ENCODE measurements around the gene ADAMTS15. TPM values are rescaled to one million over a fixed set of nuclear protein-coding genes. Genes with fewer than 3 reads are reported as not detected.

ADAMTS15 gene
- total and polyA plus RNA-seq, 2 experiments from 2014 or later: 2.2 to 12.9 TPM

- Histone ChIP-seq H3K4me1 (ENCODE audit: low read depth) (no peaks in the 10 kb centered on the region), H3K4me3 (no peak overlapping the region), H3K27me3 (peaks cover 7% of the 10 kb centered on the region), H3K27ac (no peak overlapping the region), H3K36me3 (no peaks in the 10 kb centered on the region), H3K9me3 (ENCODE audit: low read depth) (no peaks in the 10 kb centered on the region)
- TF ChIP-seq CTCF (IDR thresholded peaks at IDR 0.05; ENCODE audit: low read depth, low read length): no peak
- no peak for DNase-seq (ENCODE audit: low read depth in 1 of 2, low spot score in 1 of 2)
Observed at GRCh38 chr11:130408401-130408890, 40.0 kb upstream of the ADAMTS15 start.

GRCh38 chr11:130408901-130409300 lies 39.5 kb upstream of the ADAMTS15 start:
- Histone ChIP-seq H3K36me3 (no peaks in the 10 kb centered on the region), H3K27ac (no peak overlapping the region), H3K4me1 (ENCODE audit: low read depth) (no peaks in the 10 kb centered on the region), H3K27me3 (peaks cover 7% of the 10 kb centered on the region), H3K9me3 (ENCODE audit: low read depth) (no peaks in the 10 kb centered on the region), H3K4me3 (no peak overlapping the region)
- TF ChIP-seq CTCF (IDR thresholded peaks at IDR 0.05; ENCODE audit: low read depth, low read length): no peak
- DNase-seq (ENCODE audit: low read depth in 1 of 2, low spot score in 1 of 2): no peak

- Histone ChIP-seq H3K4me1 (ENCODE audit: low read depth) (no peaks in the 10 kb centered on the region), H3K27ac (no peak overlapping the region), H3K4me3 (no peak overlapping the region), H3K27me3 (peaks cover 7% of the 10 kb centered on the region), H3K36me3 (no peaks in the 10 kb centered on the region), H3K9me3 (ENCODE audit: low read depth) (no peaks in the 10 kb centered on the region)
- no peak for DNase-seq (ENCODE audit: low read depth in 1 of 2, low spot score in 1 of 2)
- TF ChIP-seq CTCF (IDR thresholded peaks at IDR 0.05; ENCODE audit: low read depth, low read length): no peak
Observed at GRCh38 chr11:130409594-130410388, 38.7 kb upstream of the ADAMTS15 start.

- peaks cover 7% of the 10 kb centered on the region for H3K27me3 ChIP-seq
- H3K4me3 ChIP-seq: no peak overlapping the region
- no peak for DNase-seq (ENCODE audit: low read depth in 1 of 2, low spot score in 1 of 2)
- no peak for TF ChIP-seq CTCF (IDR thresholded peaks at IDR 0.05; ENCODE audit: low read depth, low read length)
- no peaks in the 10 kb centered on the region for H3K4me1 ChIP-seq (ENCODE audit: low read depth)
- no peaks in the 10 kb centered on the region for H3K9me3 ChIP-seq (ENCODE audit: low read depth)
- no peak overlapping the region for H3K27ac ChIP-seq
- H3K36me3 ChIP-seq: no peaks in the 10 kb centered on the region
Observed at GRCh38 chr11:130411223-130411622, 37.2 kb upstream of the ADAMTS15 start.

- H3K36me3 ChIP-seq: no peaks in the 10 kb centered on the region
- no peaks in the 10 kb centered on the region for H3K9me3 ChIP-seq (ENCODE audit: low read depth)
- H3K27ac ChIP-seq: no peak overlapping the region
- peaks cover 7% of the 10 kb centered on the region for H3K27me3 ChIP-seq
- DNase-seq (ENCODE audit: low read depth in 1 of 2, low spot score in 1 of 2): peak in 1 of 2 donors; percentile 49
- no peak for TF ChIP-seq CTCF (IDR thresholded peaks at IDR 0.05; ENCODE audit: low read depth, low read length)
- no peaks in the 10 kb centered on the region for H3K4me1 ChIP-seq (ENCODE audit: low read depth)
- H3K4me3 ChIP-seq: no peak overlapping the region
Observed at GRCh38 chr11:130413405-130414106, 34.9 kb upstream of the ADAMTS15 start.
